ENCODE measurements around the gene MRC1.

DNA sequence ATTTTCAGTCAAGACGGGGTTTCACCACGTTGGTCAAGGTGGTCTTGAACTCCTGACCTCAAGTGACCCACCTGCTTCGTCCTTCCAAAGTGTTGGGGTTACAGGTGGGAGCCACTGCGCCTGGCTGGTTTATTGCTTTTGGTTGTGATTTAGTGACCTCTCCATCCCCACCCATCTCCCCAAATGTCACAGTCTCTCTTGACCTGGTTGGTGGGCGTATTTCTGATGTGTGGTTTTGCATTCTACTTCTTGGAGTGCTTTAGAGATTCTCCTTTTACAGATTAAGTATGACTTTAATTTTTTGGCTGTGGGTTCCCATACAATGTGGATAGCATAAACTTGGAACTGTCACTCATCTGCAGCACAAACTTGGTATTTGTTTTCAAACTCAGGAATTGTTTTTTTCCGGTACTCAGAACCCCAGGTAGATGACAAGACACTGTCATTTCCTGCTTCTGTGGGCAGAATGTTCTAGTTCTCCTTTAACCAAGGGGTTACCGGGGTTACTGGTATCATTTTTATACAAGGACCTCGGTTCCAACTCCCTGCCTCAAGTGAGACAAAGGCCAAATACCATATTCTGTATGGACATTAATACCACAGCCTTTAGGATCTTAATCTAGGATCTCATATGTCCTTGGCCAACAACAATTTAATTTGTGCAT lies 50.5 kb downstream of the MRC1 start:
- TF ChIP-seq, protein P1, sequence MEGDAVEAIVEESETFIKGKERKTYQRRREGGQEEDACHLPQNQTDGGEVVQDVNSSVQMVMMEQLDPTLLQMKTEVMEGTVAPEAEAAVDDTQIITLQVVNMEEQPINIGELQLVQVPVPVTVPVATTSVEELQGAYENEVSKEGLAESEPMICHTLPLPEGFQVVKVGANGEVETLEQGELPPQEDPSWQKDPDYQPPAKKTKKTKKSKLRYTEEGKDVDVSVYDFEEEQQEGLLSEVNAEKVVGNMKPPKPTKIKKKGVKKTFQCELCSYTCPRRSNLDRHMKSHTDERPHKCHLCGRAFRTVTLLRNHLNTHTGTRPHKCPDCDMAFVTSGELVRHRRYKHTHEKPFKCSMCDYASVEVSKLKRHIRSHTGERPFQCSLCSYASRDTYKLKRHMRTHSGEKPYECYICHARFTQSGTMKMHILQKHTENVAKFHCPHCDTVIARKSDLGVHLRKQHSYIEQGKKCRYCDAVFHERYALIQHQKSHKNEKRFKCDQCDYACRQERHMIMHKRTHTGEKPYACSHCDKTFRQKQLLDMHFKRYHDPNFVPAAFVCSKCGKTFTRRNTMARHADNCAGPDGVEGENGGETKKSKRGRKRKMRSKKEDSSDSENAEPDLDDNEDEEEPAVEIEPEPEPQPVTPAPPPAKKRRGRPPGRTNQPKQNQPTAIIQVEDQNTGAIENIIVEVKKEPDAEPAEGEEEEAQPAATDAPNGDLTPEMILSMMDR (IDR thresholded peaks at IDR 0.05; ENCODE audit: borderline replicate concordance, extremely low read depth, low read length, poor library complexity, severe bottlenecking), result no peak
- no peak for TF ChIP-seq EZH2 (IDR thresholded peaks at IDR 0.05; ENCODE audit: borderline replicate concordance, low read depth, low read length, severe bottlenecking)
